DLD1 (cell line): ENCODE data around the gene CATSPER3.

Experiments used
- in situ Hi-C: cut with HindIII; loops from 2 replicates; pipeline ENCODE4 v1.10.0; 2017; ENCODE audit warnings: low sequenced_read_pairs

Gene CATSPER3

GRCh38 chr5:135057233-135057632 lies 89.5 kb downstream of the CATSPER3 start:
- in situ Hi-C loops = no loop called here

- in situ Hi-C loops = no loop called here
Measured at GRCh38 chr5:135058331-135058732, 90.6 kb downstream of the CATSPER3 start.

GRCh38 chr5:135059000-135059923 lies 91.6 kb downstream of the CATSPER3 start:
- in situ Hi-C loops = no loop called here

GRCh38 chr5:135060021-135060420 lies 92.3 kb downstream of the CATSPER3 start:
- in situ Hi-C loops = no loop called here

GRCh38 chr5:135061001-135061400 lies 93.3 kb downstream of the CATSPER3 start:
- in situ Hi-C loops = no loop called here
